Subcutaneous adipose tissue (tissue), 4 donors: ENCODE measurements around the gene CDH4. TPM values are rescaled to one million over a fixed set of nuclear protein-coding genes. Genes with fewer than 3 reads are reported as not detected.

Experiments used
- total RNA-seq, 4 donors: library from RNA; depleted of rRNA; stranded (reverse); fragments of >200 nt; gene quantifications; one replicate each; pipeline ENCODE4 v1.1.0, GENCODE V29; 2016
- TF ChIP-seq, protein P1 (sequence below): fragments of 450-650 bp; IDR thresholded peaks from one replicate; pipeline ENCODE4 v1.5.1; 2016; ENCODE audit warnings: low read depth, mild to moderate bottlenecking, control low read depth, antibody characterized with exemption, moderate library complexity

CDH4 gene
- total RNA-seq, 4 donors from 2014 or later, result not detected

DNA sequence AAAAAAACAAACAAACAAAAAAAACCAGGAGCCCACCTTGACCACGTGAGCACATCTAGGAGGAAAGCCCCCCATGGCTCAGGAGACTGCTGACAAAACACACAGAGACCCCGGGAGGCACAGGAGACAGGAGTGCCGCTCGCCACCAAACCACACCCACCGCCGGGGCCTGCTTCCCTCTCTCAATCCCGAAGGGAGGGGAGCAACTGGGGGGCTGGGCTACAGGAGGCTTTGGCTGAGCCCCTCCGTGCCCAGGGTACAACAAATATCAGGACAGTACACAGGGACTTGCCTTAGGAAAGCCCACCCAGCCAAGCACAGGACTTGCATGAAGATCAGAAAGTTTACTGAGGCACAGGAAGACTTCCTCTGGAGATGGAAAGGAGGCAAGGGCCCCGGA lies 711.1 kb downstream of the CDH4 start:
- TF ChIP-seq, protein P1, sequence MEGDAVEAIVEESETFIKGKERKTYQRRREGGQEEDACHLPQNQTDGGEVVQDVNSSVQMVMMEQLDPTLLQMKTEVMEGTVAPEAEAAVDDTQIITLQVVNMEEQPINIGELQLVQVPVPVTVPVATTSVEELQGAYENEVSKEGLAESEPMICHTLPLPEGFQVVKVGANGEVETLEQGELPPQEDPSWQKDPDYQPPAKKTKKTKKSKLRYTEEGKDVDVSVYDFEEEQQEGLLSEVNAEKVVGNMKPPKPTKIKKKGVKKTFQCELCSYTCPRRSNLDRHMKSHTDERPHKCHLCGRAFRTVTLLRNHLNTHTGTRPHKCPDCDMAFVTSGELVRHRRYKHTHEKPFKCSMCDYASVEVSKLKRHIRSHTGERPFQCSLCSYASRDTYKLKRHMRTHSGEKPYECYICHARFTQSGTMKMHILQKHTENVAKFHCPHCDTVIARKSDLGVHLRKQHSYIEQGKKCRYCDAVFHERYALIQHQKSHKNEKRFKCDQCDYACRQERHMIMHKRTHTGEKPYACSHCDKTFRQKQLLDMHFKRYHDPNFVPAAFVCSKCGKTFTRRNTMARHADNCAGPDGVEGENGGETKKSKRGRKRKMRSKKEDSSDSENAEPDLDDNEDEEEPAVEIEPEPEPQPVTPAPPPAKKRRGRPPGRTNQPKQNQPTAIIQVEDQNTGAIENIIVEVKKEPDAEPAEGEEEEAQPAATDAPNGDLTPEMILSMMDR, result no peak

DNA sequence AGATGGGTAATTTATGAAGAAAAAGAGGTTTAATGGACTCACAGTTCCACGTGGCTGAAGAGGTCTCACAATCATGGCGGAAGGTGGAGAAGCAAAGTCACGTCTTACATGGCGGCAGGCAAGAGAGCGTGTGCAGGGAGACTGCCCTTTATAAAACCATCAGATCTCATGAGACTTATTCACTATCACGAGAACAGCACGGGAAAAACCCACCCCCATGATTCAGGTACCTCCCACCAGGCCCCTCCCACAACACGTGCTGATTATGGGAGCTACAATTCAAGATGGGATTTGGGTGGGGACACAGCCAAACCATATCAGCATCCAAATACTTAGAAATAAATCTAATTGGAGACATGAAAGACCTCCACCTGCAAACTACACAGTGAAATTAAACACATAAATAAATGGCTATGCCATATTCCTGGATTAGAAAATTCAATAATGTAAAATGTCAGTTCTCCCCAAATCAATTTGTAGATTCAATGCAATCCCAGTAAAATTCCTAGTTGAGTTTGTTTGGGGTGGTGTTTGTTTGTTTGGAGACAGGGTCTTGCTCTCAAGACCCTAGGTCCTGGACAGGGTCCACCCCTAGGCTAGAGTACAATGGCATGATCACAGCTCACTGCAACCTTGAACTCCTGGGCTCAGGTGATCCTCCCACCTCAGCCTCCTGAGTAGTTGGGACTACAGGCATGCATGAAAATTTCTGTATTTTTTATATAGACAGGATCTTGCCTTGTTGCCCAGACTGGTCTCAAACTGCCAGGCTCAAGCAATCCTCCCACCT lies 712.0 kb downstream of the CDH4 start:
- TF ChIP-seq, protein P1, result no peak

DNA sequence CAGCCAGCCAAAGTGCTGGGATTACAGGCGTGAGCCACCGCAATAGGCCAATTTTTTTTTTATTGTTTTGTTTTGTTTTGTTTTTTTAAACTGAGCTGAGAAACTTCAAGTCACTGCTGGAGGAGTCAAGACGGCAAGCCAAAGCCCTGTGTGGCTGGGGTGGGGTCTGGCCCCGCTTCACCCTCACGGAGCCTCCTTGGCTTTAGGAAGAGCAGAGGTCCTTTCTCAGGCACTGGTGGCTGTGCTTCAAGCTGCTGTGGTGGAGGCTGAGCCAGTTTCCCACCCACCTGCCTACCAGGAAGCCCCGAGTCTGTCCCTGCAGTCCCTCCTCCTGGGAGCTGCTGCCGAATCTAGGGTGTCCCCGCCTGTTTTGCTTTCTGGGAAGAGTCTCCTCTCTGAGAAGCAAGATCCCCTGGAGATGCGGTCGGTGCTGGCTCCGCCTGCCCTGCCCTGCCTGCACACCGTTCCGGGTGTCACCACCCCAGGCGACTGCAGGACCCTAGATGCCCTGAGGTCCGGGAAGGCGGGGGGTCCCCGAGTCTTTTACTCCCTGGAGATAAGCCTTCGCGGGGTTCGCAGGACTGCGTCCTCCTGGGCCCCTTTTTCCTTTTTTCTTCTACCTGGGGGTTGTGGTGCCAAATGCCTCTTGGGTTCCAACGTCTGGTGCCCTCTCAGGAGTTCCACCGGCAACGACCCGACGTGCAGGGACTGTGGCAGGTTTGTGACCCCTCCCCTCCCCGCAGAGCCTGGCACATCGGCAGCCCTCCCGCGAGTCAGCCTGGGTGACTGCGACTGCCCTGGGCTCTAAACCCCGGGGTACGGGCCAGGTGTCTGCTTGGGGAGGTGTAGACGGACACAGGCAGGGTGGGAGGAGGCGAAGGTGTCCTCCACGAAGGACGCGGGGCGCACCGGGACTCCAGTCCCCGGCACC lies 712.9 kb downstream of the CDH4 start:
- TF ChIP-seq, protein P1, result no peak

DNA sequence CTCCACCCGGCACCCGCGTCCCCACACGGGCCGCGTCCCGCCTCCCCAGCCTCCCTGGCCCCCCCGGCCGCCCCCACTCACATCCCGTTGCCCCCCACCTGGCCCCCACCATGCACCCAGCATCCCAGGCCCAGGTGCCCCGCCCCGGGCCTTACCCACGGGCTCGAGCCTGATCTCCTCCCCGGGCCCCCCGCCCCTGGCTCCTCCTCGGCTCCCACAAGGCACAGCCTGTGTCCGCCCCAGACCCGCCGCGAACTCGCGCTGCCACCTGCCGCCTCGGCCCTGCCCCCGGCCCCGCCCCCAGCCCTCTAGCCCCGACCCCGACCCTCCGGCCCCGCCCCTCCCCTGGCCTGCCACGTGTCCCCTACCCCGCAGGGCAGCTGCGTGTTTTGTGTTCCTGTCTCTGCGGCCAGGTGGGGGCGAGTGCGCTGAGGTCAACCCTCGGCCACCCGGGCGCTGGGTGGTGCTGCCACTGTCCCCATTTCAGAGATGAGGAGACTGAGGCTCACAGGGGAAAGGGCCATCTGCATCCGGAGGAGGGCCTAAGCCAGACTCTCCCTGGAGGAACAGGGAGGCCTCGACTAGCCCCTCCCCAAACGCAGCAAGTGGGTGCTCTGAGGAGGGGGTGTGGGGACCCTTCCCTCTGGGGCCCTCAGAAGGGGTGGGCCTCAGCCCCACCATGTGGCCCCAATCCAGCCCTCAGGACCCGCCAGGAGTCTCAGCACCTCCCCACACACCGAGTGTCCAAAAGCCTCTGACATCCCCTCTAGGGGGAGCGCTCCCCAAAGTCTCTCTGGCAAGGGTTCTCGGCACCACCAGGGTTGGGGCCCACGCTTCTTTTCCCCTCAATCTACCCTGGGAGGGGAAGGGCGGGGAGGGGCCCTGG lies 713.8 kb downstream of the CDH4 start:
- TF ChIP-seq, protein P1, result no peak

DNA sequence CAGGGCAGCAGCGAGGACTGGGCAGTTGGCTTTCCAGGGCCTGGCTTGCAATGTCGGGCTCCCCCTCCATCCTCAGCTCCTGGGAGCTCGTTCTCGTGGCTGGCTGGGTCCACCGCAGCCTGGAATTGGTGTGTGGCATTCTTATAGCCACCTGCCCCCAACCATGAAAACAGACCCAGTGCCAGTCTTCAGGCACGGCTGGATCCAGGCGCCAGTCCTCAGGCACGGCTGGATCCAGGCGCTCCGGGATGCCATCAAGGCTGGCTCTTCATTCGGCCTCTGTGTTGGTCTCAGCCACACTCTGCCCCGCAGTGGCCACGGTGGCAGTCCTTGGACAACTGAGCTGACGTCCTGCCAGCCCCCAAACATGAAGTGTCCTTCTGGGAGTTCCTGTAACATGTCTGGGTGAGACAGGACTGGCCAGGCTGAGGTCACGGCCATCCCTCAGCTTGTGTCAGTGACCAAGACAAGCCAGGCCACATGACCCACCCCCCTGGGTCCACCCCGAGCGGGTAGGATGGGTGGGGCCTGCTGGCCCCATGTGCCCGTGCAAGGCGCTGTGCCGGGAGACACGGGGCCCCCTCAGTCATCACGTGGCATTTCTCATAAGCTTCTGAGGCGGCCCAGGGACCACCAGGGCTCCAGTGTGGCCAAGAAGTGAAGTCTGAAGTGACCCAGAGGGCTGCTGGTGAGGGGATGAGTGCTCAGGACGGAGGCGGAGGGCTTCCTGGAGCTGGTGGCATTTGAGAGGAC lies 714.6 kb downstream of the CDH4 start:
- TF ChIP-seq, protein P1, result no peak

DNA sequence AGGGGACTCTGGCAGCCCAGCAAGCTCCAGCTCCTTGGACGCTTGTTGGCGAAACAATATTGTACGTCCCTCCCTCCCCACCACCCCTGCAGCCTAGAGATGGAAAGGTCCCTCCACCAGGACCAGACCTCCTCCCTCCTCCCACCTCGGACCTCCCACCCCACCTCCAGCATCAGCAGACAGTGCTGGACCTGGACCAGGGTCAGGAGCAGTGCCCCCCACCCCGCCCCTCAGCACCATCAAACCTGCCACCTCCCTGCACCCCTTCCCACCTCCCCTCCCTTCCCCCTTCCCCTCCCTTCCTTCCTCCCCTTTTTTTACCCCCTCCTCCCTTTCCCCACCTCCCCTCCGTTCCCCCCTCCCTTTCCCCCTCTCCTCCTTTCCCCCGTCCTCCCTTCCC lies 715.2 kb downstream of the CDH4 start:
- TF ChIP-seq, protein P1, result no peak
